NCI-H748 (cell line): ENCODE data around the gene LGMN.
A peak's percentile ranks its signal among the peaks of the same experiment; 100 is the strongest.

Source experiments
- DNase-seq: peaks from one replicate; lab custom pipeline; 2025; ENCODE audit not compliant: unreplicated experiment; lab: John Stamatoyannopoulos, UW

The LGMN gene

GRCh38 chr14:92677955-92678354 lies 70.5 kb downstream of the LGMN start:
- DNase-seq = no peak

GRCh38 chr14:92677087-92677668 lies 71.2 kb downstream of the LGMN start:
- DNase-seq = no peak

- no peak for DNase-seq
Observed at GRCh38 chr14:92676403-92677086, 71.9 kb downstream of the LGMN start.

- no peak for DNase-seq
Observed at GRCh38 chr14:92675976-92676375, 72.5 kb downstream of the LGMN start.

- no peak for DNase-seq
Observed at GRCh38 chr14:92675421-92675820, 73.0 kb downstream of the LGMN start.

- peak; percentile 42 for DNase-seq
Observed at GRCh38 chr14:92673601-92674150, 74.8 kb downstream of the LGMN start.

- DNase-seq = no peak
Observed at GRCh38 chr14:92670643-92671366, 77.6 kb downstream of the LGMN start.

- no peak for DNase-seq
Observed at GRCh38 chr14:92670160-92670559, 78.3 kb downstream of the LGMN start.

GRCh38 chr14:92668276-92668973 lies 80.0 kb downstream of the LGMN start:
- no peak for DNase-seq

- DNase-seq = no peak
Observed at GRCh38 chr14:92666251-92666650, 82.2 kb downstream of the LGMN start.

GRCh38 chr14:92665661-92666110 lies 82.7 kb downstream of the LGMN start:
- DNase-seq = no peak

GRCh38 chr14:92663049-92663448 lies 85.4 kb downstream of the LGMN start:
- DNase-seq = no peak

- no peak for DNase-seq
Observed at GRCh38 chr14:92660571-92660970, 87.9 kb downstream of the LGMN start.

- DNase-seq = no peak
Observed at GRCh38 chr14:92659765-92660561, 88.5 kb downstream of the LGMN start.

- DNase-seq = no peak
Observed at GRCh38 chr14:92658684-92659083, 89.7 kb downstream of the LGMN start.

GRCh38 chr14:92658160-92658559 lies 90.3 kb downstream of the LGMN start:
- no peak for DNase-seq

- DNase-seq = no peak
Observed at GRCh38 chr14:92657457-92658142, 90.8 kb downstream of the LGMN start.

GRCh38 chr14:92656306-92657081 lies 91.9 kb downstream of the LGMN start:
- DNase-seq = no peak
